DOHH2 (cell line): Measurements from ENCODE around the gene SLC5A6.

Experiments used
- H3F3A ChIP-seq: fragments of 200-600 bp; sonication (generic), shearing (Covaris generic); 2 replicates; pipeline ENCODE4 v1.6.0; 2016; ENCODE audit warnings: antibody characterized with exemption, mild to moderate bottlenecking; ENCODE audit not compliant: control insufficient read depth, insufficient read depth
- H3K27ac ChIP-seq: fragments of 200-600 bp; sonication (generic); 2 replicates; pipeline ENCODE4 v1.5.1; 2014; ENCODE audit warnings: low read depth, mild to moderate bottlenecking, low read length, moderate library complexity
- H3K27me3 ChIP-seq: fragments of 200-600 bp; sonication (generic); 2 replicates; pipeline ENCODE4 v1.6.1; 2014; ENCODE audit warnings: mild to moderate bottlenecking, low read length, mixed read lengths; ENCODE audit not compliant: control insufficient read depth
- H3K36me3 ChIP-seq: fragments of 200-600 bp; sonication (generic); 2 replicates; pipeline ENCODE4 v1.6.1; 2014; ENCODE audit warnings: mild to moderate bottlenecking, low read length, moderate library complexity, mixed read lengths; ENCODE audit not compliant: control insufficient read depth
- H3K4me1 ChIP-seq: fragments of 200-600 bp; sonication (generic); 2 replicates; pipeline ENCODE4 v1.6.1; 2014; ENCODE audit warnings: mild to moderate bottlenecking, low read length, mixed read lengths; ENCODE audit not compliant: control insufficient read depth
- H3K4me2 ChIP-seq: fragments of 200-600 bp; sonication (generic); 2 replicates; pipeline ENCODE4 v1.6.0; 2014; ENCODE audit warnings: mild to moderate bottlenecking, low read length, moderate library complexity
- H3K4me3 ChIP-seq: fragments of 200-600 bp; sonication (generic); 2 replicates; pipeline ENCODE4 v1.5.1; 2014; ENCODE audit warnings: mild to moderate bottlenecking, low read length, mixed read lengths
- H3K79me2 ChIP-seq: fragments of 200-600 bp; sonication (generic); 2 replicates; pipeline ENCODE4 v1.6.1; 2014; ENCODE audit warnings: mild to moderate bottlenecking, low read length, mixed read lengths; ENCODE audit not compliant: control insufficient read depth
- H3K9me2 ChIP-seq: fragments of 200-600 bp; sonication (generic); replicated peaks from 2 replicates; pipeline ENCODE4 v1.6.1; 2014; ENCODE audit warnings: mild to moderate bottlenecking, low read length, mixed read lengths; ENCODE audit not compliant: control insufficient read depth
- H3K9me3 ChIP-seq: fragments of 200-600 bp; sonication (generic); 2 replicates; pipeline ENCODE4 v1.6.1; 2014; ENCODE audit warnings: antibody characterized with exemption, low read length, mixed read lengths; ENCODE audit not compliant: control insufficient read depth, insufficient read depth
- H4K20me1 ChIP-seq: fragments of 200-600 bp; sonication (generic); 2 replicates; pipeline ENCODE4 v1.6.0; 2014; ENCODE audit warnings: low read depth, mild to moderate bottlenecking, antibody characterized with exemption, low read length, moderate library complexity; ENCODE audit not compliant: control insufficient read depth, insufficient read depth
- EZH2phosphoT487 ChIP-seq: fragments of 200-600 bp; sonication (generic); IDR thresholded peaks from 2 replicates; pipeline ENCODE4 v1.6.1; 2017; ENCODE audit warnings: borderline replicate concordance, mild to moderate bottlenecking, antibody characterized with exemption, low read length, moderate library complexity, mixed read lengths
- TF ChIP-seq, protein P1 (sequence below): fragments of 200-600 bp; sonication (generic); IDR thresholded peaks from one replicate; pipeline ENCODE4 v1.5.1; 2014; ENCODE audit warnings: antibody characterized with exemption, mild to moderate bottlenecking, low read depth, low read length; ENCODE audit not compliant: poor library complexity, severe bottlenecking

The SLC5A6 gene

GRCh38 chr2:27223416-27223815 is 11.3 kb upstream of the SLC5A6 start:
- peaks cover 88% of the 10 kb centered on the region for H3K36me3 ChIP-seq
- H4K20me1 ChIP-seq: no peaks in the 10 kb centered on the region
- H3K4me2 ChIP-seq: no peak overlapping the region
- no peak overlapping the region for H3K27ac ChIP-seq
- H3K79me2 ChIP-seq: peaks cover 18% of the 10 kb centered on the region
- H3K4me3 ChIP-seq: no peak overlapping the region
- no peaks in the 10 kb centered on the region for H3K9me3 ChIP-seq
- H3K27me3 ChIP-seq: no peaks in the 10 kb centered on the region
- H3F3A ChIP-seq: peaks cover 2% of the 10 kb centered on the region
- no peak for TF ChIP-seq EZH2phosphoT487
- TF ChIP-seq, protein P1, sequence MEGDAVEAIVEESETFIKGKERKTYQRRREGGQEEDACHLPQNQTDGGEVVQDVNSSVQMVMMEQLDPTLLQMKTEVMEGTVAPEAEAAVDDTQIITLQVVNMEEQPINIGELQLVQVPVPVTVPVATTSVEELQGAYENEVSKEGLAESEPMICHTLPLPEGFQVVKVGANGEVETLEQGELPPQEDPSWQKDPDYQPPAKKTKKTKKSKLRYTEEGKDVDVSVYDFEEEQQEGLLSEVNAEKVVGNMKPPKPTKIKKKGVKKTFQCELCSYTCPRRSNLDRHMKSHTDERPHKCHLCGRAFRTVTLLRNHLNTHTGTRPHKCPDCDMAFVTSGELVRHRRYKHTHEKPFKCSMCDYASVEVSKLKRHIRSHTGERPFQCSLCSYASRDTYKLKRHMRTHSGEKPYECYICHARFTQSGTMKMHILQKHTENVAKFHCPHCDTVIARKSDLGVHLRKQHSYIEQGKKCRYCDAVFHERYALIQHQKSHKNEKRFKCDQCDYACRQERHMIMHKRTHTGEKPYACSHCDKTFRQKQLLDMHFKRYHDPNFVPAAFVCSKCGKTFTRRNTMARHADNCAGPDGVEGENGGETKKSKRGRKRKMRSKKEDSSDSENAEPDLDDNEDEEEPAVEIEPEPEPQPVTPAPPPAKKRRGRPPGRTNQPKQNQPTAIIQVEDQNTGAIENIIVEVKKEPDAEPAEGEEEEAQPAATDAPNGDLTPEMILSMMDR: no peak
- H3K4me1 ChIP-seq: peaks cover 20% of the 10 kb centered on the region
- no peaks in the 10 kb centered on the region for H3K9me2 ChIP-seq

DNA sequence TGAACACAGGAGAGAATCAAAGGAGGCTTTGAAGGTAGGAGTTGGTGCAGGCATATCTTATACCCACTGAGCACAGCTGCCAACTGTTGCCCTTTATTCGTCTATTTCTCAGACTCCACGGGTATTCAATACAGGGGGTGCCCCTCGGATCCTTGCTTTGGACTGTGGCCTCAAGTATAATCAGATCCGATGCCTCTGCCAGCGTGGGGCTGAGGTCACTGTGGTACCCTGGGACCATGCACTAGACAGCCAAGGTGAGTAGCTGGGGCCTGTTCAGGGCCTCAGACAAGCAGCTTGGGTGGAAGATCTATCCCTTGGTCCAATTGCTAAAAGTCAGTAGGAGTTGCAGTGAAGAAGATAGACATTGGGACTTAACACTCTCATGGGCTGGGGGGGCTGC is 10.3 kb upstream of the SLC5A6 start:
- H3K4me3 ChIP-seq: no peak overlapping the region
- TF ChIP-seq EZH2phosphoT487: no peak
- TF ChIP-seq, protein P1: no peak
- no peak overlapping the region for H3K27ac ChIP-seq
- H3K36me3 ChIP-seq: peaks cover 88% of the 10 kb centered on the region
- no peaks in the 10 kb centered on the region for H3K9me2 ChIP-seq
- no peaks in the 10 kb centered on the region for H3K9me3 ChIP-seq
- H3K79me2 ChIP-seq: peaks cover 29% of the 10 kb centered on the region
- no peaks in the 10 kb centered on the region for H4K20me1 ChIP-seq
- H3K27me3 ChIP-seq: no peaks in the 10 kb centered on the region
- H3K4me2 ChIP-seq: no peak overlapping the region
- peaks cover 9% of the 10 kb centered on the region for H3F3A ChIP-seq
- H3K4me1 ChIP-seq: peaks cover 30% of the 10 kb centered on the region

DNA sequence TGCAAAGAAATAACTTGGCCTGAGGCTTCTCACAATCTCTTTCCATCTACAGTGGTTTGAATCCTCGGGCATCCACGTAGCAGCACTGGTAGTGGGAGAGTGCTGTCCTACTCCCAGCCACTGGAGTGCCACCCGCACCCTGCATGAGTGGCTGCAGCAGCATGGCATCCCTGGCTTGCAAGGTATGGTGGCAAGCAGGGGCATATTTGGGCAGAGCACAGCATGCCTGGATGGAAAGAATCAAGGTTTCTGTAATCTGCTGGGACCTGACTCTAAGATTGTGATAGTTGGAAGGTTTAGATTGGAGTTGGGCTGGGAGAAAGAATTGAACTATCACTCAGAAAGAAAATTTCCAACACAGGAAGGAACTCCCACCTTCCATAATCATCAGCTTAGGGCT is 9.1 kb upstream of the SLC5A6 start:
- Histone ChIP-seq H3F3A (peaks cover 12% of the 10 kb centered on the region), H3K27ac (no peak overlapping the region), H3K4me1 (peaks cover 42% of the 10 kb centered on the region)

More for the DNA sequence above, 9.1 kb upstream of the SLC5A6 start:
- TF ChIP-seq, protein P1: no peak
- TF ChIP-seq EZH2phosphoT487: no peak
- Histone ChIP-seq H3K9me2 (no peaks in the 10 kb centered on the region), H3K9me3 (no peaks in the 10 kb centered on the region), H3K4me3 (no peak overlapping the region), H3K4me2 (no peak overlapping the region), H4K20me1 (no peaks in the 10 kb centered on the region), H3K79me2 (peaks cover 30% of the 10 kb centered on the region), H3K27me3 (no peaks in the 10 kb centered on the region), H3K36me3 (peaks cover 86% of the 10 kb centered on the region)
